Raji (cell line): ENCODE results near the gene B9D1.

Experiments used
- POLR2A ChIP-seq: IDR thresholded peaks from 2 replicates; pipeline ENCODE4 v1.6.1; 2011; ENCODE audit warnings: low read depth, low read length, control low read depth; ENCODE audit not compliant: insufficient read depth

B9D1 gene

DNA sequence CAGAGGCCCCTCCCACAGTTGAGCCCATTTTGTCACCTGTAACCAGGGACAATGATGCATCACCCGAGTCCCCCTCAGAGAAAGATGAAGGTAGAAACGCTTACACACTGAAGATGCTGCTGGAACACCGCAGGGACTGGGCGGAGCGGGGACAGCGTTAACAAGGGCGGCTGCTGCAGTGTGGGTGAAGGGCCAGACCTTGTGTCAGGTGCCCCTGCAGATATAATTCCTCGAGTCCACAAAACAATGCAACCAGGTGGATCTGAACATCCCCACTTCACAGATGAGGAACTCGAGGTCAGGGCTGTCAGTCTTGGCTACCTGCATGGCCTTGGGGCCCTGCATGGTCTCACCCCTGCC is 9.5 kb upstream of the B9D1 start:
- no peak for TF ChIP-seq POLR2A

DNA sequence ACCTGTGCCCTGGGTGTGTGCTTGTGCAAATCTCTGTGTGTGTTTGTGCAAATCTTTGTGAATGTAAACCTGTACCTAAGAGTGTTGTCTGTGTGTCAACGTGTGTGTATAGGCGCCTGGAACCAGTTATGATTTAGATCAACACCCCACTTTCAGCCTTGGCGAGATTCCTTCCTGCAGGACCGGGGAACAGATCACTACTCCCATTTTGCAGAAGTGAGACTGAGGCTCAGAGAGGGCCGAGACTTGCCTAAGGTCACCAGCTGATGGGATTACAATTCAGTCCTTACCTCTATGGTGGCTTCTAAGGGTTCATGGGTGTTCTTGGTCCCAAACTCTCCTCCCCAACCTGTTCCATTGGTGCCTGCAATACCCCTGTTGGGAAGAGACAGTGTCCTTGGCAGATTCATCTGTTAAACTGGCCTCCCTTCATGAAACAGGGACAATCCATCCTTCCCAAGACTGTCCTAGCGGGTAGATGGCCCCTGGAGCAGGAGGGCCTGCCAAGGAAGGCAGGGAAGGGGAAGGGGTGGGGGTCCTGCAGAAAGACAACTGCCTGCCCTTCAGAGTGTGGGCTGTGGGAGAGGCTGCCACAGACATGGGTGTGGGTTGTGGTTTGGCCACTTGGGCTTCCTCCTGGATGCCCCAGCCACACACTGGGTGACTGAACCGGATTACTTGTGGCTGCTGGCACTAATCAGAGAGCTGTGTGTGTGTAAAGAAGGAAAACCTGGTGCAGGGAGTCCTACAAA is 8.9 kb upstream of the B9D1 start:
- no peak for TF ChIP-seq POLR2A

DNA sequence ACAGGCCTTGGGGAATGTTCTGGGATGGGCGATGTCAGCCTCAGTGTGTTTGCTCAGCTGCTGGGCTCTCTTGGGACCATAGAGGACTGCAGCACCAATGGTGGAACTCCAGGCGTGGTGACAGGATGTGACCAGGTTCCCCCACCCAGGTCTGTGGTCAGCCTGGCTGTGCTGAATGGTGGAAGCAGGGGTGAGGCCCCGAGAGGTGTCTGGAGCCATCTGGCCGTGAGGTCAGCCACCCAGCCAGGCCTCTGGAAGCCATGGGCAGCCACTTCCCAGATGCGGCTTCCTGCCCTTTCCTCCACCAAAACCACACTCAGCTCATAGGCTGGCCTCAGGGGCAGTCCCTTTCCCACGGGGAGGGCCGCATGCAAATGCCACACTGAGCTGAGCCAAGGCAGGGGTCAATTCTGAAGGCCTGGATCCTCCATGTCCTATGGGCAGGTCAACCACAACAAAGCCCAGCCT is 8.0 kb upstream of the B9D1 start:
- TF ChIP-seq POLR2A, result no peak

DNA sequence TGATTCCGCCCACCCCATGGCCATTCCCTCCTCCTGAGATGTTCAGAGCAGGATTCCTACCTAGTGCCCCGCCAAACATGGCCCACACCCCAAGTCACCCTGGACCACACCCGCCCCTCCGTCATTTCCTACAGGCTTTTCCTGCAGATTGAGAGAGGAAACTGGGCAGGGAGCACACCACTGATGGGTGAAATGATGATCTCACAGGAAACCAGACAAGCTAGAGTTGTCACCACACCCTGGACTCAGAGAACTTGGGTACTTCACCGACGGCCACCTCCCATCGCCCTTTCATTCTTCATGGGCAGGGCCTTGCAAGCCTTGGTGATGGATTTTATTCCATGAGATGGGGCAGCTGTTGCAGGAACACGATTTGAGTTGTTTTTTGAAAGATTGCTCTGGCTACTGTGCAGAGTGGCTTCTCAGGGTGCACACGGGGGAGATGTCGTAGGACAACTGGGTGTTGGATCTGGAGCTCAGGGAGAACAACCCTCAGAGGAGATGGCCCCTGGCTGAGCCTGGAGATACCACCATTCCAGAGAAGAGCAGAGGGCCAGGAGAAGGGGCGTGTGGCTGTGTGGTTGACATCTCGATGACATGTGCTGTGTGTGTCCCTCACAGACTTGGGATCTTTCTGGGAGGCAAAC is 7.4 kb upstream of the B9D1 start:
- no peak for TF ChIP-seq POLR2A

DNA sequence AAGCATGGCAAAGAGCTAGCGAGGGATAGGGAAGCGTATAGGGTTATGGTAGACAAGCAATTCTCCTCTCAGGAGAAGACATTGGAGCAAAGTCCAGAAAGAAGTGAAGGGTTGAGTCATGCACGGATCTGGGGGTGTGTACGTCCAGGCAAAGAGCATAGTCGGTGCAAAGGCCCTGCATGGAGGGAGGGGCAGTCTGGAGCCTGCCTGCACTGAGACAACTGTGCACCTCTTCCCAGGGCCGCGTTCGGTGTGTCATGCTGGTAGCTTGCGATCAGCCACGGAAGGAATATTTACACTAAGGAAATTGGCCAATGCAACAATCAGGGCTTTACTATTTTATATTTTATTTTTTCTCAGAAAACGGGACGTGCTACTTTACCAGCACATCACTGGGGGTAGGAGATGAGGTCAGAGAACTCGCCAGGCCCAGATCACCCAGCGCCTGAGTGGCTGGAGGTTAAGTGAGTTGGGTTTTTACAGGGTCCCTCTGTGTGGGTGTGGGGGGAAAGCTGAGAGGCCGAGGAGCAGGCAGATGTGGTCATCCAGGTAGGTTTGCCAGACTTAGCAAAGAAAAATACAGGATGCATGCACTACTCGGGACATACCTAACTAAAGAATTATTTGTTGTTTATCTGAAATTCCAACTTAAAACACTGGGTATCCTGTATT is 6.7 kb upstream of the B9D1 start:
- TF ChIP-seq POLR2A, result no peak

DNA sequence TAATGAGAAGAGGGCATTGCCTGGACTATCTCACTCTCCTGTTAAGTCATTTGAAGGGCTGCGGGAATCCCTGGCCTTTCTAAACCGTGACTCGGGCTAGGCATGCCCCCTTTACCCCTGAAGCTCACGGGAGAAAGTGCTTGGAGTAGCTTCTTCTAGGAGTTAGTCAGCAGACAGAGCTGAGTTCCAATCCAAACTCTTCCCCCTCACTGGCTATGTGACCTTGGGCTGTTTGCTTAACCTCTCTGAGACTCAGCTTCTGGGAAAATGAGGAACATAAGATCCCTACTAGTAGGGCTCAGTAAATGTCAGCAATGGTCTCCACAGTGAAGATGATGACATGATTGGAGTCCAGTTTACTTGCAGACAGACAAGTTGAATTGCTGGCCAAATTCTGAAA is 5.7 kb upstream of the B9D1 start:
- TF ChIP-seq POLR2A, result no peak

DNA sequence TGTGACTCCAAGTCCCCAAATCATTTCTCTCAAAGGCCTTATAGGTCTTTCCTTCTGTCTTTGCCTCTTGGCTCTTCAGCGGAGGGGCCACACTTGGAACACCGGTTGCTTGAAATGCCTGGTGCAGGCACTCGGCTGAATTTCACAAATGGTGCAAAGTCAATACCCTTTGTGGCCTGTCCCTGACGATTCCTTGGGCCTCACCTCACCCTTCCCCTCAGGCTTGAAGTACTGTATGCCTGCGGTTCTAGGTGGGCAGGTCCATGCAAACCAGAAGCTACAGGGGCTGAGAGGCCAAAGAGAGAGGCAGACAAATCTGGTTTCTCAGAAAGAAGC is 4.1 kb upstream of the B9D1 start:
- TF ChIP-seq POLR2A, result no peak

DNA sequence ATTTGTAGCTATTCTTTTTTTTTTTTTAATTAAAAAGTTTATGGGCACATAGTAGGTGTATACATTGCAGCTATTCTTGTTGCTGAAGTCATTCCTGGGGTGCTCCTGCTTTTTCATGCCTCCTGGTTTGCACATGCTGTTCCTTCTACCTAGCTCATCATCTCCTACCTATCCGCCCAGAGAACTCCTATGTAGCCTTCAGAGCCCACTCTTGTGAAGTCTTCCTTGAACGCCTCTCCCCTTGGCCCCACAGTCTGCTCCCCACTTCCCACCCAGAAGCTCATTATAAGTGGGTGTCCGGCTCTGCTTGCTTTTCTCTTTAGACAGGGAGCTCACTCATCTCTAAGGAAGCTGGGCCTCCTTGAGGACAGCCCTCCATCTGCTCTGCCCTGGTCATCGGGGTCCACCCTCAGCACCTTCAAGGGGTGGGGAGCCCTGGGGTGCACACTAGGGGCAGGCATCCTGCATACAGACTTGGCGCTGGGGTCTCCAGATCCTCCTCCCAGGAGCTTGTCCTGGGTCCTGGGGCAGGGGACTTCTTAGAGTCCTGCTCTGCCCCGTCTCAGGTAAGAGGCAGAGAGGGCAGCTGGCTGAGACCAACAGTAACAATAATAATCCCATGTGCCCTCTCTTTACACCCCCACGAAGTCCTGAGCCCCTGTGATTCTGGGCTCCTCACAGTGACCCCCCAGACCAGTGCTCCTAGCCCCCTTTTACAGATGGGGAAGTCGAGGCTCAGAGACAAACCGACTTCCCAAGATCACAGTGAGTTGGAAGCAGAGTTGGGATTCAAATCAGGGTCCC is 3.5 kb upstream of the B9D1 start:
- TF ChIP-seq POLR2A, result no peak

DNA sequence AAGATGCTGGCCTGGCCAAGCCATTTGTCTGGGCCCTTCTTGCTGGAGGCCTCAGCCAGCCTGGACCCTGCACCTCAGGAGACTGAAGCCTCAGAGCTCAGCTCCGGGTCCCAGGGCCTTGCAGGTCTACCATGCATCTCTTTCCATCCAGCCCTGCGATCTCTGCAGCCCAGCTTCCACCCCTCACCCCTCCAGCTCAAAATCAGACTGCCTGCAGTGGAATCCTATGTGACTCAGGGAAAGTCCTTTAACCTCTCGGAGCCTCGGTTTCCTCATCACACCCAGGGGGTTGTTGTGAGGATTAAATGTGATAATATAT is 2.9 kb upstream of the B9D1 start:
- no peak for TF ChIP-seq POLR2A

DNA sequence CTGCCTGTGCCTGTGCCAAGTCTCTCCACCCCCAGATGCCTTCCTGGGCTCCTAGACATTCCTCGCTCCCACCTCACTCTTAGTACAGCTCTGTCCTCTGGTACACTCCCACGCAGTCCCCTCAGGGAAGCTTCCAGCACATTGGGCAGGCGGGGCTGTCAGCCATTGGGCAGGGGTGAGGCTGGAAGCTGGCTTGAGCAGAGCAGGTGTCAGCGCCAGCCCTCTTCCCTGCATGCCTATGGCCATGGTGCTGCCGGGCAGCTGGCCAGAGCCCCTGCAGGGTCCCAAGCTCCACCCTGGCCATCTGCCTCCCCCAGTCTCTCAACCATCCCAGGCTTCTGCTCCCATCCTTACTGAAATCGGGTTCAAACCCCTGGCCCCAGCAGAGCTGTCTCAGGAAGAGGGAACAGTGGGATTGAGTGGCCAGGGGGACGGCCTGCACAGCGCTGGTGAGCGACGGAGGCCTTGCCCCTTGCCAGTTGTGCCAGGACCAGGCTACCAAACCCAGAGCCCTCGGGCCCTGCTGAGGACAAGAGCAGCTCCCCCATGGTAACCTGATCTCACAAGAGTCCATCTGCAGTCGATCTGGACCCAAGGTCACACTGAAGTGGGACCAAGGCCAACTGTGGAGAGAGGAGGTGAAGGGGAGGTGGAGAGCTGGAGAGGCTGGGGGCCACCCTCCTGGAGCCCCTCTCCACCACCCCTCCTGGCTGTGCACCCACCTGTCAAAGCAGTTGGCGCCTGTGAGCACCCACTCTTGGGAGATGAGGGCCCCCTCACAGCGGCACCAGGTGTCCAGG is 2.4 kb upstream of the B9D1 start:
- no peak for TF ChIP-seq POLR2A

DNA sequence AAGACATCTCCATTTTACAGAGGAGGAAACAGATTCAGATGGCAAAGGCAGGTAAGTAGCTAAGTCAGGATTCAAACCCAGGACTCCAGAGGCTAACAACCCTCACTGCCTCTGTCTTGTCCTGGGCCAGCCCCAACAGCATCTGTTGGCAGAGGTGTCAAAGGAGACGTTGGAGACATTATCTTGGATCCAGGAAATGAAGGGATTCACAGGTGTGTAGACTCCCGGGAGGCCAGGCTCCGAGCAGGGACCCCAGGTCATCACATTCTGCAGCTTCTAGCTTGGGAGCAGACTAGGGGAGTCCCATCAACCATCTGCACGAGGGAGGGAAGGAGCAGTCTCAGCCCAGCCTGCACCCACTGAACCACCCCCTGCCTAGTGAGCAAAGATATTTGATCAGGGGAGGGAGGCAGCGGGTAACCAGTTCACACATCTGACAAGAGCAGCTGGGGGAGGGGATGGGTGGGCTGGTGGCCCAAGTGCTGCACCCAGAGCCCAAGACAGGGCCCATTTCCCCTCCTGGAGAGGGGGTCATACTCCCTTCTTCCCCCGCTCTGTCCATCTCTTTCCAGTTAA is 1.0 kb upstream of the B9D1 start:
- no peak for TF ChIP-seq POLR2A

DNA sequence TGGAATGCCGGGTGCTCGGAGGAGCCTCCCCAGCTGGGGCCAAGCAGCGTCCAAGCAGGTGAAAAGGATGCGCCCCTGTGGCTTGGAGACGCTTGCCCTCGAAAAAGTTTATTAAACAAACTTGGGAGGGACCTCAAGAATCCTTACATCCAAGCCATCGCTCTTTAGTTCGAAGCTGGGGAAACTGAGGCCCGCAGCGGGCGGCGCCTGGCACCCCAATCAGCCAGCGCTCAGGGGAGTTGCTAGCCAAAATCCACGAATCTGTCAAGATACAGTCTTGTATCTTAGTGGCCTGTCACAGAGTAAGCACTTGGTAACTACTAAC is 553 bp upstream of the B9D1 start:
- no peak for TF ChIP-seq POLR2A

DNA sequence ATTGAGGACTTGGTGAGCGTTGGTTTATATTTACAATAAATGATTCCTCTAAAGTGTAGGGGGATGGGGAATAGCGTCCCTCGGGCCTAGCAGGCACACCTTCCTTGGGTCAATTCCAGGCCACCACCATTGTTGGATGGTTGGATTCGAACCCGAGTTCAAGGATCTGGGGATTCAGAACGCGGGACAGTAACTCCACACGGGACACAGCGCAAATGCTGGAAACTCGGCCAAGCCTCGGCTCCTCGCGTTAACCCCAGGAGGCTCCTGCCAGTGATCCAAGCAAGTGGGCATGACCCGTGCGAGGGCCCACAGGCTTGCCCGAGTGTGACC is 613 bp downstream of the B9D1 start:
- TF ChIP-seq POLR2A, result no peak

DNA sequence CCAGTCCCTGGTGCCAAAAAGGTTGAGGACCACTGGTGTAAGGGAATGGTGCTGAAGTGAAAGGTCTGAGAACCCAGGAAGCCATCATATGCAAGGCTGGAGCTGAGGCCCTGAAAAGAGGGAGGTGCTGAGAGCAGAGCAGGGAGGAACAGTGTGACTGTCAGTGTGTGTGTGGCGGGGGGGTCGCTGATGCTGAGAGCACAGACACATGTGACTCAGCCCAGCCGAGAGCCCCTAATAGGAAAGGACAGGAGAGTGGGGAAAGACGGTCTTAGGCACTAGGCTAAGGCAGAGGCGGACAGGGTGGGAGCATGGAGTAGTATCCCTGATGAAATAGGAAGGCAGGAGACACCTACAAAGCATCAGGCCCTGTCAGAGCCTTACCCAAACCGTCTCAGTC is 1.2 kb downstream of the B9D1 start:
- TF ChIP-seq POLR2A, result no peak

DNA sequence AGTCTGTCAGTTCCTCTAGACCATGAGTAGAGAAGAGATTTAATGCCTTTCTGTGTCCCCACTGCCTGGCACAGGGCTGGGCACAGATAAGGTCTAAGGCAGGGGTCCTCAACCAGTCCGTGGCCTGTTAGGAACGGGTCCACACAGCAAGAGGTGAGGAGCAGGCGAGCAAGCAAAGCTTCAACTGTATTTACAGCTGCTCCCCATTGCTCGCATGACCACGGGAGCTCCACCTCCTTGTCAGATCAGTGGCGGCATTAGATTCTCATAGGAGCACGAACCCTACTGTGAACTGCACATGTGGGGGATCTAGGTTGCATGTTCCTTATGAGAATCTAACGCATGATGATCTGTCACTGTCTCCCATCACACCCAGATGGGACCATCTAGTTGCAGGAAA is 1.8 kb downstream of the B9D1 start:
- TF ChIP-seq POLR2A, result no peak
